NT2/D1 (cell line): ENCODE data around the gene CCDC83.

Source experiments
- YY1 ChIP-seq: IDR thresholded peaks from 2 replicates; pipeline ENCODE4 v1.6.1; 2011; ENCODE audit not compliant: insufficient read length, insufficient read depth
- ZNF274 ChIP-seq: IDR thresholded peaks from 2 replicates; pipeline ENCODE4 v1.6.1; 2011; ENCODE audit warnings: mild to moderate bottlenecking, low read depth, low read length

GRCh38 chr11:85810521-85810870 is 44.7 kb upstream of the CCDC83 start:
- TF ChIP-seq ZNF274 (no peak), YY1 (no peak)
